Measurements from ENCODE around the gene DTWD2. TPM values are rescaled to one million over a fixed set of nuclear protein-coding genes. Genes with fewer than 3 reads are reported as not detected.

The DTWD2 gene
- total RNA-seq, 1 experiment from 2014 or later = 10.0 TPM

GRCh38 chr5:118808441-118808840, 179.9 kb downstream of the DTWD2 start:
- in situ Hi-C loops (cut with HindIII; ENCODE audit: low pct_unique_long_range_greater_than_20kb, low sequenced_read_pairs) = no loop called here
- ChIA-PET POLR2A (no interaction called here), CTCF (no interaction called here)
- DNase-seq (ENCODE audit: low read depth, low spot score) (no peak), ATAC-seq (no peak)
- no peaks in the 10 kb centered on the region for H3K27me3 ChIP-seq (ENCODE audit: control insufficient read depth, insufficient read depth, low read length)
- H3K27ac ChIP-seq (ENCODE audit: low read length) = no peak overlapping the region
- H3K4me3 ChIP-seq (ENCODE audit: low read depth in 2 of 2, low read length in 2 of 2) = no peak overlapping the region
- H3K36me3 ChIP-seq (ENCODE audit: control insufficient read depth, insufficient read depth, low read length) = no peaks in the 10 kb centered on the region
- BruUV-seq (replicated peaks) = no TSS peak
- no peaks in the 10 kb centered on the region for H3K9me3 ChIP-seq (ENCODE audit: control insufficient read depth, insufficient read depth, low read depth, low read length)
- no peaks in the 10 kb centered on the region; the same call in 1 of the 2 replicates for H3K4me1 ChIP-seq (ENCODE audit: control insufficient read depth, insufficient read depth, low read length)
- intact Hi-C loops (cut with micrococcal nuclease; ENCODE audit: unreplicated experiment) = no loop called here
- no peak for TF ChIP-seq CTCF (IDR thresholded peaks at IDR 0.05)
- TF ChIP-seq TCF7L2 (IDR thresholded peaks at IDR 0.05; ENCODE audit: low read depth, low read length) = no peak
- no peak for TF ChIP-seq POLR2AphosphoS5 (IDR thresholded peaks at IDR 0.05; ENCODE audit: low read depth, low read length)
- no peak for TF ChIP-seq SIN3A (IDR thresholded peaks at IDR 0.05; ENCODE audit: borderline replicate concordance, insufficient read depth, low read depth, low read length)
- no peak for TF ChIP-seq REST (IDR thresholded peaks at IDR 0.05; ENCODE audit: insufficient read depth in 1 of 2, low read depth in 2 of 2, low read length in 1 of 2)

DNA sequence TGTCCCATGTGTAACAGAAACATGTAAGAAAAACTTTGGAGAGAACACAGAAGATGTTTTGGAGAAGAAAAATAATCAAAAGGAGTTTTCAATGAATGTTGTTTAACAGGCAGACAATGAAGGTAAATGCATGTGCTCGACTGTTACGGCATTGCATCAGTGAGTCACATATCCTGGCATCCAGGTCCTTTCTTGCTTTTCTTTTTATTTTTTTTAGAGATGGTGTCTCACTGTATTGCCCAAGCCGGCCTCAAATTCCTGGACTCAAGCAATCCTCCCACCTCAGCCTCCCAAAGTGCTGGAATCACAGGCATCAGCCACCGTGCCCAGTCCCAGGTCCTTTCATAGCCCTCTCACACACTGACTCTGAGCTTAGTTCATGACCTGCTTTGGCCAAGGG, 181.8 kb downstream of the DTWD2 start:
- in situ Hi-C loops (cut with HindIII; ENCODE audit: low pct_unique_long_range_greater_than_20kb, low sequenced_read_pairs) = no loop called here
- no TSS peak for BruUV-seq (replicated peaks)

More for the DNA sequence above, 181.8 kb downstream of the DTWD2 start:
- Histone ChIP-seq H3K9me3 (ENCODE audit: control insufficient read depth, insufficient read depth, low read depth, low read length) (no peaks in the 10 kb centered on the region), H3K4me1 (ENCODE audit: control insufficient read depth, insufficient read depth, low read length) (no peaks in the 10 kb centered on the region; the same call in 1 of the 2 replicates), H3K36me3 (ENCODE audit: control insufficient read depth, insufficient read depth, low read length) (no peaks in the 10 kb centered on the region), H3K4me3 (ENCODE audit: low read depth in 2 of 2, low read length in 2 of 2) (no peak overlapping the region), H3K27me3 (ENCODE audit: control insufficient read depth, insufficient read depth, low read length) (no peaks in the 10 kb centered on the region), H3K27ac (ENCODE audit: low read length) (no peak overlapping the region)
- intact Hi-C loops (cut with micrococcal nuclease; ENCODE audit: unreplicated experiment) = no loop called here
- ATAC-seq = no peak
- POLR2A ChIA-PET = no interaction called here
- no peak for TF ChIP-seq SIN3A (IDR thresholded peaks at IDR 0.05; ENCODE audit: borderline replicate concordance, insufficient read depth, low read depth, low read length)
- TF ChIP-seq TCF7L2 (IDR thresholded peaks at IDR 0.05; ENCODE audit: low read depth, low read length) = no peak
- no peak for TF ChIP-seq REST (IDR thresholded peaks at IDR 0.05; ENCODE audit: insufficient read depth in 1 of 2, low read depth in 2 of 2, low read length in 1 of 2)
- TF ChIP-seq CTCF (IDR thresholded peaks at IDR 0.05) = no peak
- no peak for TF ChIP-seq POLR2AphosphoS5 (IDR thresholded peaks at IDR 0.05; ENCODE audit: low read depth, low read length)
- CTCF ChIA-PET = no interaction called here
- DNase-seq (ENCODE audit: low read depth, low spot score) = no peak
